HS-5 (cell line): Measurements from ENCODE around the gene SLC7A9.
A peak's percentile ranks its signal among the peaks of the same experiment; 100 is the strongest.
"Not testable (repeated sequence)": the region's sequence is repeated elsewhere in the genome, so short reads cannot be mapped to it uniquely, and the experiment has no call there.

Experiments used
- DNase-seq: peaks from one replicate; pipeline ENCODE4 v3.0.0-alpha.2; 2012; ENCODE audit warnings: low read depth

SLC7A9 gene

GRCh38 chr19:32863841-32864240 is 5.7 kb downstream of the SLC7A9 start:
- no peak for DNase-seq

- DNase-seq = no peak
These were observed 6.3 kb downstream of the SLC7A9 start for GRCh38 chr19:32863301-32863700.

- no peak for DNase-seq
These were observed 6.8 kb downstream of the SLC7A9 start for GRCh38 chr19:32862741-32863140.

GRCh38 chr19:32862173-32862572 is 7.4 kb downstream of the SLC7A9 start:
- no peak for DNase-seq

GRCh38 chr19:32861596-32861995 is 8.0 kb downstream of the SLC7A9 start:
- DNase-seq = no peak

- no peak for DNase-seq
These were observed 10.0 kb downstream of the SLC7A9 start for GRCh38 chr19:32859591-32859990.

GRCh38 chr19:32858559-32858958 is 11.0 kb downstream of the SLC7A9 start:
- no peak for DNase-seq

GRCh38 chr19:32858155-32858554 is 11.4 kb downstream of the SLC7A9 start:
- DNase-seq = no peak

- DNase-seq = no peak
These were observed 12.0 kb downstream of the SLC7A9 start for GRCh38 chr19:32857584-32857983.

- not testable (repeated sequence) for DNase-seq
These were observed 12.7 kb downstream of the SLC7A9 start for GRCh38 chr19:32856818-32857217.

GRCh38 chr19:32852216-32852615 is 17.4 kb downstream of the SLC7A9 start:
- DNase-seq = no peak

GRCh38 chr19:32848035-32848434 is 21.5 kb downstream of the SLC7A9 start:
- DNase-seq = not testable (repeated sequence)

GRCh38 chr19:32843716-32844245 is 25.8 kb downstream of the SLC7A9 start:
- DNase-seq = no peak

GRCh38 chr19:32842061-32842460 is 27.5 kb downstream of the SLC7A9 start:
- no peak for DNase-seq

- DNase-seq = no peak
These were observed 32.0 kb downstream of the SLC7A9 start for GRCh38 chr19:32837531-32837930.

- DNase-seq = not testable (repeated sequence)
These were observed 36.2 kb downstream of the SLC7A9 start for GRCh38 chr19:32833388-32833787.

- not testable (repeated sequence) for DNase-seq
These were observed 36.7 kb downstream of the SLC7A9 start for GRCh38 chr19:32832825-32833224.

GRCh38 chr19:32832094-32832493 is 37.5 kb downstream of the SLC7A9 start:
- DNase-seq = not testable (repeated sequence)

- DNase-seq = no peak
These were observed 38.0 kb downstream of the SLC7A9 start for GRCh38 chr19:32831611-32832010.

- DNase-seq = peak; percentile 78
These were observed 39.1 kb downstream of the SLC7A9 start for GRCh38 chr19:32830231-32831014.

GRCh38 chr19:32829345-32829896 is 40.1 kb downstream of the SLC7A9 start:
- no peak for DNase-seq

- DNase-seq = no peak
These were observed 40.8 kb downstream of the SLC7A9 start for GRCh38 chr19:32828643-32829344.

- DNase-seq = no peak
These were observed 41.4 kb downstream of the SLC7A9 start for GRCh38 chr19:32828139-32828538.
